HT-29 (cell line): ENCODE results near the gene MED23. TPM values are rescaled to one million over a fixed set of nuclear protein-coding genes. Genes with fewer than 3 reads are reported as not detected.
A peak's percentile ranks its signal among the peaks of the same experiment; 100 is the strongest.

Source experiments
- DNase-seq: peaks from one replicate; pipeline ENCODE4 v3.0.0-alpha.2; 2015; ENCODE audit warnings: low spot score
- total RNA-seq: library from RNA; depleted of rRNA; stranded (reverse); fragments of >200 nt; shearing (Covaris generic); gene quantifications from 2 replicates; pipeline ENCODE4 v1.2.3, GENCODE V29; 2014

MED23 gene
- total RNA-seq, 1 experiment from 2014 or later, result 6.7 TPM

DNA sequence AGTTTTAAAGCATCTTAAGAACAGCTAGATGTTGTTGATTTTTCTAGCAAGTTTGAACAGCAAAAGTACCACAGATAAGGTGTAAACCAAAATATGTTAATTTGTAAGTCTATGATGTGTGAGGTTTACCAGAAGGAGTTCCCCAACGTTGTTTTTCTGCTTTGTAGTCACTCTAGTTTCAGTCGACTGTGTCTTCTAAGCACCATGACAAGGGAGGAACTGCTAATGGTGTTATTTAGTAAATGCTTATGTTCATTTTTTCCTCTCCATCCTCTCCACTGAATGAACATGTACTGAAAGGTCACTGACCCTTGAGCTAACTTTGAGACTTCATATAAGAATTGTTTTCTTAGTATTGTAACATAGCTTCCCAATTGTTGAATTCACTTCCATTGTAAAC lies 12.1 kb upstream of the MED23 start:
- no peak for DNase-seq

DNA sequence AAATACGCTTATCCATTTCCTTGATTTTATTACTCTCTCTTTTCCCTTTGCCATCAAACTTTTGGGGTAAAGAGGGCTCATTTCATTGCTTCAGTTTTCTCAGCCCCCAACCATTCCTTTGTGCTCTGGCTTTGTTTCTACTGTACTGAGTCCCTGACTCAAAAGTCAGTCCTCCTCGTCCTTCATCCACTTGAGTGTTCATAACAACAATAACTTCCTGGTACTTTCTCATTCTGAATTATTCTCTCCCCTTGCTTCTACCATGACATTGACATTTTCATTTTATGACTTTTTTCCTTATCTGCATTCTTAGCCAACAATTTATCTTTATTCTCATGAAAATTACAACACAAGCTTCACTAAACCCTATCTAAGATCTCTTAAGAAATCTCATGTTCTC lies 10.0 kb upstream of the MED23 start:
- no peak for DNase-seq

- DNase-seq, result no peak
These were observed 9.1 kb upstream of the MED23 start, which contains the start of gene ENPP3 for GRCh38 chr6:131636880-131637792. Gene ENPP3 (plus strand): TSS chr6:131637302. CDS start chr6:131637385, 83 bp downstream.

DNA sequence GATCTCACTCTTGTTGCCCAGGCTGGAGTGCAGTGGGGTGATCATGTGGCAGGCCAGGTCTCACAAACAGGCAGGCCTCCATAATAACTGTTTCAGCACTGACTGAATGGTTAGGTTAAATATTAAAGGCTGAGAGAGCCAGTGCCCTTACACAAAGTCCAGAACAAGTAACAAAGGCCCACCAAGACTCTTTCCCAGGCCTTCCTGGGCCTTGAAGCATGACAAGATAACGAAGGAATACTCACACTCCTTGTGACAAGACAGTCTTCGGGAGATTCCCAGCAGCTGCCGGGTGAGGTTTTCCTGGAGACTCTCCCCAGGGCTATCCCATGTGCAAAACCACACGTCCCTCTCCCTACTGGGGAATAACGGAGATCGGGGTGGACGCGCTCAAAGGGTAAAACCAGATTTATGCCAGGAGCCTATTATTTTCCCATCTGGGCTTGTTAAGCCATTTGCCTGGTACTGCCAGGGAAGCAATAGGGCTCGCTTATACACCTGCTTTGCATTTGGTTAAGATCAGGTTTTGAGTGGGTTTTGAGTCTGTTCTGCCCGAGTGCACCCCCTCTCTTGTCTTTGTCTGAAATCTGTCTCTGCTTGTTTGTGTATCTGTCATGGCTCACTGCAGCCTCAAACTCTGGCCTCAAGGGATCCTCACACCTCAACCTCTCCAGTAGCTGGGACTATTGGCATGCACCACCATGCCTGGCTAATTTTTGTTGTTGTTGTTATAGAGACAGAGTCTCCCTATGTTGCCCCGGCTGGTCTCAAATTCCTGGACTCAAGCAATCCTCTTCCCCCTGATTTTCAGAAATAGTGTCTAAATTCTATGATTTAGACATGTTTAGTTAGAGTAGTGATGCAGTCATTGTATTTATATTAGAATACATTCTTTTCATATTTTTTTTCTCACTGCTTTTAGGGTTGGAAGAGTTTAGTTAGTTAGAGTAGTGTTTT lies 7.6 kb upstream of the MED23 start:
- no peak for DNase-seq

GRCh38 chr6:131631625-131632289 lies 3.7 kb upstream of the MED23 start:
- DNase-seq, result no peak

DNA sequence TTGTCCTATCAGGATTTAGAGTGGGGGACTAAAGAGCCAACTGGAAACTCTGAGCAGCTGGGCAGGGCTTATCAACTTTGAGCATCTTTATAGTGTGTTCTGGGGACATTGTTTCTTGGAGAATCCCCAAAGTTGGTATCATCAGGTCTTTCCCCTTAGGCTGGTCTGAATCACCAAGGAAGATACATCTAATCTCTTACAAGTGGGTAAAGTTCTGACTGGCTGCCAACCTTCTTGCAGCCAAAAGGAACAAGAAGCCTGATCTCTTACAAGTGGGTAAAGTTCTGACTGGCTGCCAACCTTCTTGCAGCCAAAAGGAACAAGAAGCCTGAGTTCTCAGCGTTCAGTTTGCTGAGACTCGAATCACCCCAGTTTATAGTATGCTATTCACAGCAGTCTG lies 1.6 kb upstream of the MED23 start:
- no peak for DNase-seq

GRCh38 chr6:131628726-131629125 lies 684 bp upstream of the MED23 start:
- DNase-seq, result no peak

DNA sequence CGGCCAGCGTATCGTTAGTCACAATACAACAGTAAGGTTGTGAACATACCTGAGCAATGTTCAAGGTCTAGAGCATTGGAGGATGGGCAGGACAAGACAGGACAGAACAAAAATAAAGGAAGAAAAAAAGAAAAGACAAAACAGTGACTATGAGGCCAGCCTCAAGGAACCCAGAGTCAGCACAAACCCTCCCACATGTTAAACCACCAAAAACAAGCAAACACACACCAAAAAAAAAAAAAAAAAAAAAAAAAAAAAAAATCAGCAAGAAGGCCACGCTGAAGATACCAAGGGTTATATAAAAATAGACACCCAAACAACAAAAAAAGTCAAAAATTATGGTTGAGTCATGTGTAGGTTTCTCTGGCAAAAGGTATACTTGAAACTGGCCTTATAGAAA lies 12.8 kb downstream of the MED23 start:
- no peak for DNase-seq

DNA sequence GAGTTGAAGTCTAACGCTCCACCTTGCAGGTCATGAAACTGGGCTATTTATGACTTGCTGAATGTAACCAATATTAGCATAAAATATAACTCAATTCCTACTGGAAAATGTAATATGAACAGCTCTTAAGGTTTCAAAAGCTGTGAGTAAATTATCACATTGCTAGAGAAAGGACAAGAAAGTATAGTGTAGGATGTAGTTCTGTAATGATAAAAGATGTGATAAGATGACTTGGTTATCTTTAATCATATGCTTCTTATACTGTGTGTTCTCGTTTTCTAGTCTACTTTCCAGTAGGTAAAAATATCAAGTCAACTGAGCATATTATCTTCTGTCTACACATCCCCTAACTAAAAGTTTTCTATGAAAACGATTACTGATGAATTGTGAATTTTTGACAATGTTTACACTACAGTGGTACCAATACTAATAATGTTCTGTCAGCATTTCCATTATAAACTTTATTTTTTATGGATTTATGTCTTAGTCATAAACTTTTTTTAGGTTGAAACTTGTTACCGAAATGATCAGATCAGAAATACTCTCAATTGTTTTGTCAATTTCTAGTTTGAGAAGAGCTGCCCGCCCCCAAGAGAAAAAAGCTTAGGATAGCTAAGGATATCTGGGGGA lies 14.6 kb downstream of the MED23 start:
- DNase-seq, result no peak

DNA sequence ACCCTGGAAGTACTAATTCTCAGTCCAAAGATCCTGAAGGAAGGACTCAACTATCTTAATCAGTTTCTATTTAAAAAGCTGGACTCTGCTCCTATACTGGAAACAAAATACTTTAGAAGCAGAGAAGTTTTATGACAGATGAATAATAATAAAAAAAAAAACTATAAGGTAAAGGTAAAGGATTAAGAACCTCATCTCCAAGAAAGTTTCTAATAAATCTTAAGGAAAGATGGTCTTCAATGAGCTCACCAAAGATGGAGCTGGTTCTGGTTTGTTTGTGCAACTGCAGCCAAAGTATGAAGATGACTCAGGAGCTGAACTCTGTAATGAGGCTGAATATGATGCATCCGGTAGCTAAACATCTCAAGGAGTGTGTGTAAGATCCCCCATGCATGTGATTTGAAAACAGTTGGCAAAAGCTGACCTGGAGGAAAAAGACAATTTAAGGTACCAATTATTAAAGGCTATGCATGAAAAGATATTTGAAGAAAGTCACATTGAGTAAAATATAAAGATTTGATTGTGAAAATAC lies 25.2 kb downstream of the MED23 start:
- DNase-seq, result no peak

DNA sequence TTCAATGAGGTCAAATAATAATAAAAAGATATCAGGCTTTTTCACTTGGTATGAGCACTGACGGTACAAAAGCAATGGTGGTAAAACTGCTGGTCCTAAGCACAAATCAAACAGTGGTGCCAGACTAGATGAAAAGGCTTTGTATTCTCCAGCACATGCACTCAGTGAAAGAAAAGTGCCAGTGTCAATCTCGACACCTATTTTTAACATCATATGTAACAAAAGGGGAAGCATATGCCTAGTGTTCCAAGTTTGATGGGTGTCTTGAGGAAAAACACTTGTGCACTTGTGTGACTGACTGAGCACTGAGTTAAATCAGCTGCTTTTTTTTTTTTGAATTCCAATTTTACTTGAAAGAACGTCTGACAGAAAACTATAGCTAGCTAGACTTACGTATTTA lies 27.3 kb downstream of the MED23 start:
- DNase-seq, result no peak

- peak; percentile 17 for DNase-seq
These were observed 30.6 kb downstream of the MED23 start for GRCh38 chr6:131597446-131597845.

DNA sequence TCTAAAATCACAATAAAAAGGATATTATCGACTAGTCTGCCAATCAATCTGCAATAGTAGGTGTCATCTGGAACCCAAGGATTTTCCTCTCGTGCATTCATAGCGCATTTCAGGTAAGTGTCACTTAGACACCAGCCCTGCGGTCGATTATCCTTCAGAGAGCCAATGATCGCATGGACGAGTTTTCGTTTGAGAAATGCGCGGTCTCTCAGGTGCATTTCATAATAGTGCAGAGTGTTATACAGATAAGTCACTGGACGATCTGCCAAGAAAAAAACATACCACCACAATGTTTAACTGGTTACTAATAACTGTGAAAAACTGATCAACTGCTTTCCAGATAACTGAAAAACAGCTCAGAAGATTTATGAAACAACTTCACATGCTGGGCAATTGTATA lies 34.0 kb downstream of the MED23 start:
- no peak for DNase-seq

DNA sequence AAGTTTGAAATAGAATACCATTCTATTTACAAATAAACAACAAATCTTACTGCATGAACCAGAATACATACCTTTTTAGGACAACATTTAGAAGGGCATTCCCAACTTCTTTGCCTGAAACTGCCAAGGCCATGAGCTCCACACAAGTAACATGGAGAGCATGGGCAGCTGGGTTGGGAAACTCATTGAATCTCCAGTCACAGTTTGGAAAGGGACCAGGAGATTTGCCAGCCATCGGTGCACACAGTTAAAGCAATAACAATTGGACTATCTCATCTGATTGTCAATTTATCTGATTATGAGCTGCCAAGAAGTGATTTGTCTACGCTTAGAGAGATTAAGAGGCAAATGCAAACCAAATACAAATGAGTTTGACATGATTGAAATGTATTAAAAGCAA lies 35.1 kb downstream of the MED23 start:
- no peak for DNase-seq

GRCh38 chr6:131588643-131589042 lies 39.4 kb downstream of the MED23 start:
- DNase-seq, result no peak

DNA sequence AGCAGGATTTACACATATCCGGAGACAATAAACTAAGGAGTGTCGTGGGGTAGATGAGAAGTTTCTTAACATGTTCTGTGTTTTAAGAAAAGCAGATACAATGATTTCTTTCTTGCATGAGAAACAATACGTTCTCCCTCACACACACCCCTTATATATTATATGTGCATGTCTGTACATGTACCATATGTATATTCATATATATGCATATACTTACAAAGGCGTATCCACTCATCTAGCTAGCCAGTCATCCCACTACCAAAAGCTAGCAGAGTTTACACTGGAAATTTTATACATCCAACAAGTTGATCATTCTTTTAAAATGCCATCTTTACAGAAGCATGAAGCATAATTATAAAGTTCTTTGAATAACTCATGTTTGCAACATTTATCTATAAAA lies 40.1 kb downstream of the MED23 start:
- no peak for DNase-seq

DNA sequence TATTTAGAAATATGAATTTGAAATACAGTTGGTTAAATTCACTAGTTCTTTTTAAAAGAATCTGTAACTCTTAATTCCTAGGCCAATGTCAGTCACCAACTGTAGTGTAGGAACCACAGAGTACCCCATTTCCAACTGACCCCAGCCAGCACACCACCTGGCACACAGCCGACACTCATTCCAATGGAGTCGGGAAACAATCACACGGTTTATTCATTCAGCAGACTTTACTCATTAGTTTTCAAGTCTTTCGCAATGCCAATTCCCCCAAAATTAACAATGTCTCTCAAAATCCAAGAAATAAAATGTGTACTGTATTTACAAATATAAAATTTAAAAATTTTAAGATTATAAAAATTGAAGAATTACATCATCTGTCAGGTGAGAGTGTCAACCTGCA lies 41.5 kb downstream of the MED23 start:
- DNase-seq, result no peak

- no peak for DNase-seq
These were observed 46.5 kb downstream of the MED23 start for GRCh38 chr6:131581523-131581922.

- no peak for DNase-seq
These were observed 52.1 kb downstream of the MED23 start for GRCh38 chr6:131575834-131576478.

DNA sequence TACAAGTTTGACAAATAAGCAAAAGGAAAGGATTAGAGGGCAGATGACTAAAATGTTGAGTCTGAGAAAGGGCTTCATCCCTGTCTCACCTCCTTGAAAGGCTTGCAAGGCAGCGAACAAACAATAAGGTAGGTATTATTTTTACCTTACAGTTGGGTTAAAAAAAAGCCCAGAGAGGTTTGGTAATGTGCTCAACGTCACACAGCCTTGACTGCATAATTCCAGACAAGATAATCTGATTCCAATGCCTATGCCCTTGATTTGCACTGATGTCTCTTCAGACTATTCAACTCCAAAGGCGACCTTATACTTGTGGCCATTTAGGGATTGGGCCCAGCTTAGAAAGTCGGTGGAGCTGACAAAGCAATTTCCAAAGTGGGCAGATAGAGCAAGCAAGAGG lies 53.4 kb downstream of the MED23 start:
- DNase-seq, result no peak

DNA sequence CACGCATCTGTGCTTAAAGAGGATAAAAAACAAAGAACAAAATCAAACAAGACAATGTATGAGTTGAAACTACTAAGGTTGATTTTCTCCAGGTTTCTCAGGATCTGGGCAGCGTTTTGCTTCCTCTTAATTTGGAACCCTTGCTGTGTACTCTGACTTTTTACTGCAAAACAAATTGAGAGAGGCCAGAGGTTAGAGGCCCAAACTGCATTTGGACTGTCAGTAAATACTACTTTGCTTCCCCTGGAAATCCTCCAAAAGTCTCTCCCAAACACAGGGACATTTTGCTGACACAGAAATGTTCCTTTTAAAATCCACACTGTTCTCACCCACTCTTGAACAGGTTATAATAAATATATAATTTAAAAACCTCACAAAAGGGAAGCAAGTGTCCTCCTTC lies 53.9 kb downstream of the MED23 start:
- DNase-seq, result no peak
